PC-9 (cell line): ENCODE results near the gene SYNPO. TPM values are rescaled to one million over a fixed set of nuclear protein-coding genes. Genes with fewer than 3 reads are reported as not detected.

Source experiments
- BruUV-seq: library from RNA; stranded (reverse); fragments of 400-500 nt; replicated peaks from 2 replicates; lab custom pipeline; 2021; lab: Mats Ljungman, UMichigan
- CTCF ChIA-PET: fragments of 300-600 bp; sonication (Branson Sonifier 250); formaldehyde crosslinking; loops from one replicate; lab custom pipeline; 2022; ENCODE audit warnings: antibody characterized with exemption; lab: Charles Lee
- POLR2A ChIA-PET: fragments of 300-600 bp; sonication (Branson Sonifier 250); formaldehyde crosslinking; loops from one replicate; lab custom pipeline; 2022; ENCODE audit warnings: antibody characterized with exemption; ENCODE audit not compliant: unreplicated experiment; lab: Charles Lee
- DNase-seq, 2 experiments: peaks; one replicate each; pipeline versions ENCODE4 v3.0.0 to v3.0.0-alpha.2; 2015 to 2022; ENCODE audit warnings: mixed read lengths in 1 of 2
- H2AFZ ChIP-seq: fragments of 200-600 bp; sonication (generic); 2 replicates; pipeline ENCODE4 v1.8.1; 2017; ENCODE audit warnings: antibody characterized with exemption
- H3F3A ChIP-seq: fragments of 200-600 bp; sonication (generic); 2 replicates; pipeline ENCODE4 v1.8.1; 2017; ENCODE audit warnings: antibody characterized with exemption, mild to moderate bottlenecking, low read depth; ENCODE audit not compliant: insufficient read depth
- H3K27ac ChIP-seq: fragments of 200-600 bp; sonication (generic); 2 replicates; pipeline ENCODE4 v1.6.1; 2016; ENCODE audit warnings: mixed run types
- H3K27me3 ChIP-seq: fragments of 200-600 bp; sonication (generic); 2 replicates; pipeline ENCODE4 v1.6.1; 2016; ENCODE audit warnings: low read depth, mixed run types; ENCODE audit not compliant: insufficient read depth
- H3K36me3 ChIP-seq: fragments of 200-600 bp; sonication (generic); 2 replicates; pipeline ENCODE4 v1.6.1; 2016; ENCODE audit warnings: low read depth, mixed run types
- H3K4me1 ChIP-seq: fragments of 200-600 bp; sonication (generic); replicated peaks from 2 replicates; pipeline ENCODE4 v1.6.1; 2016; ENCODE audit warnings: mixed run types; ENCODE audit not compliant: insufficient read depth
- H3K4me2 ChIP-seq: fragments of 200-600 bp; sonication (generic); 2 replicates; pipeline ENCODE4 v1.6.1; 2017; ENCODE audit warnings: mixed run types
- H3K4me3 ChIP-seq: fragments of 200-600 bp; sonication (generic); 2 replicates; pipeline ENCODE4 v1.6.1; 2016; ENCODE audit warnings: mixed run types
- H3K79me2 ChIP-seq: fragments of 200-600 bp; sonication (generic); 2 replicates; pipeline ENCODE4 v1.6.1; 2017; ENCODE audit warnings: low read depth, mixed run types
- H3K9me2 ChIP-seq: fragments of 200-600 bp; sonication (generic); 2 replicates; pipeline ENCODE4 v1.8.1; 2017; ENCODE audit warnings: mild to moderate bottlenecking; ENCODE audit not compliant: insufficient read depth
- H3K9me3 ChIP-seq: fragments of 200-600 bp; sonication (generic); 2 replicates; pipeline ENCODE4 v1.8.1; 2016; ENCODE audit warnings: low read depth; ENCODE audit not compliant: insufficient read depth
- H4K20me1 ChIP-seq: fragments of 200-600 bp; sonication (generic); 2 replicates; pipeline ENCODE4 v1.8.1; 2017; ENCODE audit not compliant: insufficient read depth
- CTCF ChIP-seq: fragments of 200-600 bp; sonication (generic); conservative IDR thresholded peaks from 2 replicates; pipeline ENCODE4 v1.6.1; 2017; ENCODE audit warnings: mixed run types, antibody characterized with exemption, mild to moderate bottlenecking, moderate library complexity
- EZH2 ChIP-seq: fragments of 200-600 bp; sonication (generic); IDR thresholded peaks from 2 replicates; pipeline ENCODE4 v1.8.0; 2017; ENCODE audit warnings: antibody characterized with exemption, low read depth
- intact Hi-C: fragments of 100-400 bp; cut with micrococcal nuclease; formaldehyde crosslinking; loops from one replicate; pipeline ENCODE4 v1.10.0; 2022; ENCODE audit not compliant: unreplicated experiment
- total RNA-seq: library from RNA; stranded (reverse); gene quantifications from 2 replicates; pipeline ENCODE4 v1.2.3, GENCODE V29; 2021

SYNPO gene
- total RNA-seq, 1 experiment from 2014 or later = 2.0 TPM

GRCh38 chr5:150651924-150652671 lies 11.6 kb downstream of the SYNPO start:
- no TSS peak for BruUV-seq
- ChIA-PET CTCF (interaction anchor here (0.6 to 1.1 kb wide), 2 partner anchors 107 to 926 kb away, joined by 3 to 7 read pairs; no protein-coding TSS in a partner anchor), POLR2A (interaction anchor here (1.2 kb wide), 1 partner anchor 10 kb away, joined by 7 read pairs; no protein-coding TSS in a partner anchor)

GRCh38 chr5:150653145-150653761 lies 12.8 kb downstream of the SYNPO start:
- no peaks in the 10 kb centered on the region for H3K27me3 ChIP-seq
- no peak overlapping the region for H3K4me2 ChIP-seq
- ChIA-PET CTCF (interaction anchor here (0.6 kb wide), 3 partner anchors 44 to 194 kb away, joined by 3 to 5 read pairs (median 4); no protein-coding TSS in a partner anchor), POLR2A (no interaction called here)
- no peak for TF ChIP-seq EZH2
- peak; percentile 41; the same call in 1 of the 2 replicates for TF ChIP-seq CTCF
- no peaks in the 10 kb centered on the region for H3K36me3 ChIP-seq
- H3K4me3 ChIP-seq = no peak overlapping the region
- no peaks in the 10 kb centered on the region for H3K79me2 ChIP-seq
- no TSS peak for BruUV-seq
- H3F3A ChIP-seq = peaks cover 6% of the 10 kb centered on the region; the same call in 1 of the 2 replicates
- H3K9me3 ChIP-seq = no peaks in the 10 kb centered on the region
- intact Hi-C loops = loop anchor here (5.0 kb wide), 1 partner anchor 36 kb away; no protein-coding TSS in a partner anchor
- no peak overlapping the region for H3K27ac ChIP-seq
- H3K9me2 ChIP-seq = no peaks in the 10 kb centered on the region
- no peak for DNase-seq
- 0 out of 2 replicates have a peak, but pooled peaks cover 9% of the 10 kb centered on the region for H3K4me1 ChIP-seq
- no peak overlapping the region for H2AFZ ChIP-seq
- H4K20me1 ChIP-seq = no peaks in the 10 kb centered on the region

More at GRCh38 chr5:150651924-150652671, 11.6 kb downstream of the SYNPO start:
- Histone ChIP-seq H3K36me3 (no peaks in the 10 kb centered on the region), H4K20me1 (no peaks in the 10 kb centered on the region), H3K4me3 (no peak overlapping the region), H3F3A (peaks cover 6% of the 10 kb centered on the region; the same call in 1 of the 2 replicates), H3K27me3 (no peaks in the 10 kb centered on the region), H3K4me1 (0 out of 2 replicates have a peak, but pooled peaks cover 9% of the 10 kb centered on the region), H3K27ac (no peak overlapping the region), H3K4me2 (no peak overlapping the region), H3K9me3 (no peaks in the 10 kb centered on the region), H3K9me2 (no peaks in the 10 kb centered on the region), H2AFZ (no peak overlapping the region), H3K79me2 (no peaks in the 10 kb centered on the region)
- no peak for DNase-seq
- no peak for TF ChIP-seq CTCF
- no peak for TF ChIP-seq EZH2
- intact Hi-C loops = loop anchor here (5.0 kb wide), 1 partner anchor 35 kb away; no protein-coding TSS in a partner anchor
